ENCODE measurements around the gene TCF7L2. TPM values are rescaled to one million over a fixed set of nuclear protein-coding genes. Genes with fewer than 3 reads are reported as not detected.

The TCF7L2 gene
- polyA plus RNA-seq, 4 donors = 40.8 to 47.4 (median 43.3) TPM

GRCh38 chr10:113133497-113134115 is 183.6 kb downstream of the TCF7L2 start:
- DNase-seq (ENCODE audit: low read depth in 4 of 4, low spot score in 3 of 4) = no peak

DNA sequence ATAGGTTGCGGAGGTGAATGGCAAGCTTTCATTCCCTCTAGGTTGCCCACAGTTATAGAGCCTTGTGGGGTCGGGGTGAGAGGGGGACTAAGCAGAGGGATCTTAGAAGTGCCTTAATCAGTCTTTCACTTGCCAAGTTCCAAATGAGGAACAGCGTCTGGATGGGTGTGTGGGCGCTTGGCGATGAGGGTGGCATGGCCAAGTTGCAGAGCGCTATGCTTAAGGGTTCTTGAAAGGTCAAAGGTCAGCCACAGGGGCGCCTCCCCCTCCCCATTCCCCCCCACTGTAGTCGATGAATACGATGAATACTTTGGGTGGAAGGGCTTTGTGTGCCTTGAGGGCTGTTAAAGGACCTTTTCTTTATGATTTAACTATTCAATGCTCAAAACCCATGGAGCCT is 185.0 kb downstream of the TCF7L2 start:
- DNase-seq (ENCODE audit: low read depth in 4 of 4, low spot score in 3 of 4) = no peak

GRCh38 chr10:113137941-113138685 is 188.1 kb downstream of the TCF7L2 start:
- DNase-seq (ENCODE audit: low read depth in 4 of 4, low spot score in 3 of 4) = no peak

DNA sequence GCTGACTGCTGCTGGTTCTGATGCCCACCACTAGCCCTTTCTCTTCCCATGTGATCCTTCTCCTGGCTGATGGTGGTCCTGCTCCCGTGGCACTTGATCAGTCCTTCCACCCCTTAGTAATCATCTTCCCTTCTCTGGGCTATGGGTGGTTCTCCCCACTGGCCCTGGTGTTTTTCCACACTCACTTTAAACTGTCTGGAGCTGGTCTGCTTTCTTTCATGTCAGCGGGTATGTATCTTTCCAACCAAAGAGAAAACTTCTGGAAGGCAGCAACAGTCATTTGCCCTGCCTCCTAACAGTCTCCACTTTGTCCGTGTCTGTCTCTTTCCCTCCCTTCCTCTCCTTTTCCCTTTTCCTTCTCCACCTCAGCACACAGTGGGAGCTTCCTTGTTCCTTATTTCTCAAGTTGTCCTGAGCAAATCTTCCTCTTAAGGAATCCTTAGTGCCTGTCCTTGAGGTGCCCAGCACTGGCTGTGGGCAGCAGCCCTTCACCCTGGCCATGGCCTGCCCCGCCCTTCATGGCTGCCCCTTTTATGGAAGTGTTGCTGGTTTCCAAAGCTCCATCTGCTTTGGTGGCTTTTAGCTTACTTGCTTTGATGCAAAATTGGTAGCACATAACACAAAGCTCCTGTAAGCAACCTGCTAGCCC is 189.0 kb downstream of the TCF7L2 start:
- DNase-seq (ENCODE audit: low read depth in 4 of 4, low spot score in 3 of 4) = no peak

- DNase-seq (ENCODE audit: low read depth in 4 of 4, low spot score in 3 of 4) = no peak
Measured at GRCh38 chr10:113139699-113140098, 189.7 kb downstream of the TCF7L2 start.

DNA sequence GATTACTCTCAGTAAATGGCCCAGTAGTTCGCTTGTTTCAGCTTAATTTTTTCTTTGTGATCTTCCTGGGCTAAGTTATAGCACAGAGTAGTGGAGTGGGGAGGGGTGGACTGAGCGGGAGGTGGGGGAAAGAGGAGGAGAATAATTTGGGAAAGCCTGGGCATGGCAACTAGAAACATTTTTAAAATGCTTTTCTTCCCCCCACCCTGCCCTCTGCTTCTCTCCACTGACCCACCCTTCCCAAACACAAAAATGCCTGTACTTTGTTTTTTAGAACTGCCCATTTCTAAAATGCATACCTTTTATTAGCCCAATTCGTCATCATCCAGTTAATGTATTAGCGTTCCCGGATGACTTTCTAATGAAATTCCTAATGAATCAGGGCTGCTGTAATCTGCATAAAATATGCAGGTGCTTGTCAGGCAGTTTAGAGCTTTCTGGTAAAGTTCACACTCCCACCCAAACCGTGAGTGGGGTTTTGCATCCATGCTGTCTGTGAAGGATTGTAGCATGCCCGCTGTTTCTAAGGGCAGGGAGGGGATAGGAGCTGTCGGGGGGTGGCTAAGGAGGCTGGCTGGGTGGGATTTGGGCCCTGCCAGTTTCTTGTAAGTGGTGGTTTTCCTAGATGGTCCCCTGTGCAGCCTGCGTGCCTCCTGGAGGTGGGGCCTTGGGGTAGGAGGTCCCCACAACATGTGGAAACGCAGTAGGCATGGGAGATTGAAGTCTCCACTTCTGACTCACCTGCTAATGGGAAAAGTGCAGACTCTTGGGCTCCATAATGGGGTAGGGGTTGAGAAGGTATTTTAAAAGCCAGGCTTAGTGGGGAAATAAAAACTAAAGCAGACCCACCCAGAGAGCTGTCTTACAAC is 190.3 kb downstream of the TCF7L2 start:
- DNase-seq (ENCODE audit: low read depth in 4 of 4, low spot score in 3 of 4) = no peak

GRCh38 chr10:113142601-113143362 is 192.7 kb downstream of the TCF7L2 start:
- peak in 1 of 4 donors; percentile 56 for DNase-seq (ENCODE audit: low read depth in 4 of 4, low spot score in 3 of 4)

DNA sequence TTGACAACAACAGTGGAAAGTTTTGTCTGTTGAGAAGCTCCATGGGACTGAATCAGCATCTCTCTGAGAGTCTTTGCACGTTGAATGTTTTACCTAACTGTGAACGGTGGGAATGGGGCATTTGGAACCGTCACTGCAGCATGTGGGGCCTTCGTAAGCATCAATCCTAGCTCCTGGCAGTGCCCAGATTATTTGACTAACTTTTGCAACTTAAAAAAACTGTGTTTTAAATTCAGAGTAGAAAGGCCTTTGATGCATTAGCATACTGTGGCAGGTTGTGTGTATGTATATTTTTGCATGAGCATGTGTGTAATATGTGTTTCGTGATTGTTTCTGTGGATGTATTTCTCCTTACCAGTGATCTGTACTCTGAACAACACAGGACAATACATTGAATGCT is 194.5 kb downstream of the TCF7L2 start:
- DNase-seq (ENCODE audit: low read depth in 4 of 4, low spot score in 3 of 4) = no peak

DNA sequence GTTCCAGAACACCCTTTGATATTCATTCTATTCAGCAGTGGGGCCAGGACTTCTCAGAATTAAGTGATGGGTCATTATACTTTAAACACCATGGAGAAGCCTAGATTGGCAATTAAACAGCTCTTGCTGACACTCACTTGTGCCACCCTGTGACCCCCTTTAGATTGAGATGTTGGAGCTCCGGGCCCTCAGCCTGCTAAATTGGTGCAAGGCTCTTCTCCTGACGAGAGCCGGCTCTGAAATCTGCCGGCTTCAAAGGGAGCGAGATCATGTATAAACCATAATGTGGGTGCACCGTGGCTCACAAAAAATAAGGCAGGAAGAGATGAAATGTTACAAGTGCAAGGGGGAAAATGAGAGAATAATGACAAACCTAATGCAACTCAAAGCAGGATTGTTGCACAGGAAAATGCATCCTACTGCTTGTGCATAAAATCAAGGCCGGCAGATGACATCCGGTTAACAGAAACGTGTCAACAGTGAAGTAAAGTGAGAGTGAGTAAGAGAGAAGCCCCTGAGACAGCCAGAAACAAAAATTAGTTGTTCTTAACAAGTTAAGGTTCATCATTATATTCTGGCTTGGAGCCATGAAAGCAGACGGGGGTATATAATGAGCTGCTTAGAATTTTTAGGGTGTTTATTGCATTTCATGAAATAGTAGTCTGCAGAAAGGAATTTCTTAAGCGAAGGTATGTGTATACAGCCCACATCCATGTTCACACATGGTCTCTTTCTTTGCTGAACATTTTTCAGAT is 198.2 kb downstream of the TCF7L2 start:
- no peak for DNase-seq (ENCODE audit: low read depth in 4 of 4, low spot score in 3 of 4)

- DNase-seq (ENCODE audit: low read depth in 4 of 4, low spot score in 3 of 4) = no peak
Measured at GRCh38 chr10:113148901-113149300, 198.9 kb downstream of the TCF7L2 start.

- no peak for DNase-seq (ENCODE audit: low read depth in 4 of 4, low spot score in 3 of 4)
Measured at GRCh38 chr10:113149626-113150025, 199.6 kb downstream of the TCF7L2 start.

GRCh38 chr10:113151190-113151666 is 201.2 kb downstream of the TCF7L2 start:
- no peak for DNase-seq (ENCODE audit: low read depth in 4 of 4, low spot score in 3 of 4)

GRCh38 chr10:113153493-113154102 is 203.6 kb downstream of the TCF7L2 start:
- DNase-seq (ENCODE audit: low read depth in 4 of 4, low spot score in 3 of 4) = no peak

GRCh38 chr10:113157441-113157840 is 207.4 kb downstream of the TCF7L2 start:
- DNase-seq (ENCODE audit: low read depth in 4 of 4, low spot score in 3 of 4) = no peak

GRCh38 chr10:113158183-113158582 is 208.1 kb downstream of the TCF7L2 start:
- peak in 2 of 4 donors; percentile 38 to 64 for DNase-seq (ENCODE audit: low read depth in 4 of 4, low spot score in 3 of 4)

GRCh38 chr10:113159563-113159962 is 209.5 kb downstream of the TCF7L2 start:
- no peak for DNase-seq (ENCODE audit: low read depth in 4 of 4, low spot score in 3 of 4)

GRCh38 chr10:113160641-113161040 is 210.6 kb downstream of the TCF7L2 start:
- no peak for DNase-seq (ENCODE audit: low read depth in 4 of 4, low spot score in 3 of 4)

DNA sequence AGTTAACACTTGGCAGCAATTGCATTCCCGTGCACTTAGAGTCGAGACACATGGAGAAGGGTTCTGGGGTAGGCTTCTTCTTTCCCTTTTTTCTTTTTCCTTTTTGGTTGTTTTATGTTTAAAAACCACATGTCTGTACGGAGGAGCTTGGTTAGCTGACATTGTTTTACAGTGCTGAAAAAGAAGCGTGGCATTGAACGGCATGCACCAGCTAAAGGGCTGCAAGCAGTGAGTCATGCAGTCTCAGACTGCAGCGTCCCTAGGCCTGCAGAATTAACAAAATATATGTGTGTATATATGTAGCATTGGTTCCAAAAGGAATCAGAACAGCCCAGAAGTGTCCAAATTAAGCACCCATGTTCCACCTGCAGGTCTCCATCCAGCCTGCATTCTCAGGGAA is 211.0 kb downstream of the TCF7L2 start:
- no peak for DNase-seq (ENCODE audit: low read depth in 4 of 4, low spot score in 3 of 4)

DNA sequence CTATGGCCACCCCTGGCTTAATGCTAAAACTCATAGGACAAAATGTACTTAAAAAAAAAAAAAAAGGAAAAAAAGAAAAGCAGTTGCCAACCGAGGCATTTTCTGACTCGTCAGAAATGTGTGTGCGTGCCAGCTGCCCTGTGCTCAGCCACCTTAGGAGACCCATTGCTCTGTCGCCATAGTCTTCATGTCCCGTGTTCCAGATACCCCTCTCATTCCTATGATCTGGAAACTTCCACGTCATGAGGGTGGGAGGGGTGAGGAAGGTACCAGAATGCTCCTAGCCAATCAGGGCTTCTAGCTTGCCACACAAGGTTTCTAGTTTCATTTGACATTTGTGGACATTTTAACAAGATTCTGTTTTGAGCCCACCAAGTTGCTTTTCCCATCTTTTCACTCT is 212.9 kb downstream of the TCF7L2 start:
- no peak for DNase-seq (ENCODE audit: low read depth in 4 of 4, low spot score in 3 of 4)

All from right renal pelvis (tissue), 4 donors.